ENCODE data around the gene KCNT1.

DNA sequence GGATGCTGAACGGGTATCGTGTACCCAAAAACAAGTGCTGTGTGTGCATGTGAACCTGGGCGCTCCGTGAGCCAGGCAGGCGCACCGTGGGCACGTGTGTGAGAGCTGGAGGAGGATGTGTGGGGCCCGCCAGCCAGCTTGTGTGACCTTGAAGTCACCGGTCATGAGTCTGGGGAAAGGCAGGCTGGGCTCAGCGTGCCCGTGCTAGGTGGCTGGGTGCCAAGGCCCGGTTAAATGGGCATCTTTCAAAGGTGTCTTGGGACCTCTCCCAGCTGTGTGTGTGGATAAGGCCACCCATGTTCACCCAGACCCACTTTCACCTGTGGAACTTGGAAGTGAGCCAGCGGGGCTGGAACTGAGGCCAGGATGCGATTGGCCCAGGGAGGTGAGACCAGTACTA is 3.4 kb downstream of the KCNT1 start:
- no peak for TF ChIP-seq POLR2AphosphoS5 (IDR thresholded peaks at IDR 0.05; ENCODE audit: low read depth, low read length)
- TF ChIP-seq SIN3A (IDR thresholded peaks at IDR 0.05; ENCODE audit: borderline replicate concordance, insufficient read depth, low read length), result no peak

All from PFSK-1 (cell line).